Smooth muscle cell (in vitro differentiated cells): ENCODE results near the gene MYEOV. TPM values are rescaled to one million over a fixed set of nuclear protein-coding genes. Genes with fewer than 3 reads are reported as not detected.
A peak's percentile ranks its signal among the peaks of the same experiment; 100 is the strongest.

ENCODE experiments used
- DNase-seq: peaks from one replicate; lab custom pipeline; 2025; ENCODE audit not compliant: unreplicated experiment; lab: John Stamatoyannopoulos, UW
- H2AFZ ChIP-seq: fragments of 200-600 bp; sonication (generic); 2 replicates; pipeline ENCODE4 v1.6.0; 2016; ENCODE audit warnings: antibody characterized with exemption, low read depth, mild to moderate bottlenecking
- H3F3A ChIP-seq: fragments of 200-600 bp; sonication (generic); 2 replicates; pipeline ENCODE4 v1.6.0; 2017; ENCODE audit warnings: antibody characterized with exemption, low read depth
- H3K27ac ChIP-seq: fragments of 200-600 bp; sonication (generic); 2 replicates; pipeline ENCODE4 v1.5.1; 2016; ENCODE audit warnings: low read depth, mild to moderate bottlenecking
- H3K27me3 ChIP-seq: fragments of 200-600 bp; sonication (generic); 2 replicates; pipeline ENCODE4 v1.6.1; 2016; ENCODE audit warnings: low read depth, mild to moderate bottlenecking
- H3K36me3 ChIP-seq: fragments of 200-600 bp; sonication (generic); 2 replicates; pipeline ENCODE4 v1.5.1; 2016; ENCODE audit warnings: low read depth
- H3K4me1 ChIP-seq: fragments of 200-600 bp; sonication (generic); 2 replicates; pipeline ENCODE4 v1.5.1; 2016; ENCODE audit warnings: low read depth
- H3K4me2 ChIP-seq: fragments of 200-600 bp; sonication (generic); 2 replicates; pipeline ENCODE4 v1.6.0; 2016; ENCODE audit warnings: mild to moderate bottlenecking
- H3K4me3 ChIP-seq: fragments of 200-600 bp; sonication (generic); 2 replicates; pipeline ENCODE4 v1.5.1; 2016; ENCODE audit warnings: mild to moderate bottlenecking
- H3K79me2 ChIP-seq: fragments of 200-600 bp; sonication (generic); 2 replicates; pipeline ENCODE4 v1.6.0; 2016; ENCODE audit warnings: low read depth, mild to moderate bottlenecking
- H3K9ac ChIP-seq: fragments of 200-600 bp; sonication (generic); 2 replicates; pipeline ENCODE4 v1.6.0; 2016; ENCODE audit warnings: low read depth
- H3K9me3 ChIP-seq: fragments of 200-600 bp; sonication (generic); replicated peaks from 2 replicates; pipeline ENCODE4 v1.5.1; 2016; ENCODE audit warnings: low read depth
- H4K20me1 ChIP-seq: fragments of 200-600 bp; sonication (generic); 2 replicates; pipeline ENCODE4 v1.6.0; 2016; ENCODE audit warnings: low read depth
- CTCF ChIP-seq: fragments of 200-600 bp; sonication (generic); IDR thresholded peaks from 2 replicates; pipeline ENCODE4 v1.5.1; 2017; ENCODE audit warnings: borderline replicate concordance, mild to moderate bottlenecking, antibody characterized with exemption; ENCODE audit not compliant: insufficient read depth, poor library complexity, severe bottlenecking
- WGBS: methylation state at CpG from one replicate; pipeline ENCODE4 v1.1.7; 2016; ENCODE audit warnings: low lambda C conversion rate; 5-methylcytosine and 5-hydroxymethylcytosine counted together
- polyA plus RNA-seq: library from polyadenylated mRNA; unstranded; fragments of >200 nt; fragmentation: Nextera tagmentation; extraction: Ambion mirVana; gene quantifications from 2 replicates; pipeline ENCODE4 v1.2.1, GENCODE V29; 2016
- total RNA-seq: library from RNA; depleted of rRNA; stranded (reverse); fragments of >200 nt; gene quantifications from 2 replicates; pipeline ENCODE4 v1.2.3, GENCODE V29; 2014

The MYEOV gene
- total and polyA plus RNA-seq, 2 experiments from 2014 or later = 1.1 TPM; not detected in 1

GRCh38 chr11:69296890-69297786 is 3.2 kb downstream of the MYEOV start:
- Histone ChIP-seq H3K4me2 (peak overlapping the region; percentile 43), H3K4me1 (peaks cover 14% of the 10 kb centered on the region), H3F3A (peaks cover 10% of the 10 kb centered on the region), H3K79me2 (no peaks in the 10 kb centered on the region), H3K4me3 (no peak overlapping the region), H3K9me3 (no peaks in the 10 kb centered on the region), H4K20me1 (no peaks in the 10 kb centered on the region), H3K27me3 (no peaks in the 10 kb centered on the region), H2AFZ (no peak overlapping the region), H3K36me3 (no peaks in the 10 kb centered on the region), H3K27ac (peak overlapping the region; percentile 85), H3K9ac (peak overlapping the region; percentile 48)
- WGBS = 6% methylated on average over 18 of the region's 18 CpGs
- TF ChIP-seq CTCF = no peak
- peak; percentile 87 for DNase-seq

DNA sequence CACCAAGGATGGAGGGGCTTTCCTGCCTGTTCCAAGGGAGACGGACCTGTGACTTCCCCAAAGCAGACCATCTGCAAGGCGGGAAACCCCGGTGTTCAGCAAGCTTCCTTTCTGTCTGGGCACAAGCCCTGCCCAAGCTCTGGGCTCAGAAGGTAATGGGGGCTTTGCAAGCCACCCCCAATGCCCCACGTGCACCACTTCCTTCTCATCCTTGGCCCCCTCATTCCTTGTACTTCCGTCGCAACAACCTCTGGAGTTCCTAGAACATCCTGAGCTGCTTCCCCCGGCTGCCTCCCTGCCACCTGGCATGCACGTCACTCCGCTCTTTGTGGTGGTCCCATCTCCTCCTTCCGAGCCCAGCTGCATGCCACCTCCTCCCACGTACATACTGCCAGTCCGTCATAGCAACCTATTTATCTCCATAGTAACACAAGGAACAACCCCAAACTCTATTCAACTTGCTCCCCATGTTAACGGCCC is 3.9 kb downstream of the MYEOV start:
- Histone ChIP-seq H3K4me1 (peaks cover 16% of the 10 kb centered on the region), H2AFZ (no peak overlapping the region), H4K20me1 (no peaks in the 10 kb centered on the region), H3K79me2 (no peaks in the 10 kb centered on the region), H3F3A (peaks cover 10% of the 10 kb centered on the region), H3K4me3 (no peak overlapping the region), H3K4me2 (peak overlapping the region; percentile 43), H3K27ac (peak overlapping the region; percentile 85), H3K27me3 (no peaks in the 10 kb centered on the region), H3K9me3 (no peaks in the 10 kb centered on the region), H3K36me3 (no peaks in the 10 kb centered on the region), H3K9ac (peak overlapping the region; percentile 48)
- no peak for TF ChIP-seq CTCF
- 69% methylated on average over 13 of the region's 13 CpGs for WGBS
- DNase-seq = no peak

DNA sequence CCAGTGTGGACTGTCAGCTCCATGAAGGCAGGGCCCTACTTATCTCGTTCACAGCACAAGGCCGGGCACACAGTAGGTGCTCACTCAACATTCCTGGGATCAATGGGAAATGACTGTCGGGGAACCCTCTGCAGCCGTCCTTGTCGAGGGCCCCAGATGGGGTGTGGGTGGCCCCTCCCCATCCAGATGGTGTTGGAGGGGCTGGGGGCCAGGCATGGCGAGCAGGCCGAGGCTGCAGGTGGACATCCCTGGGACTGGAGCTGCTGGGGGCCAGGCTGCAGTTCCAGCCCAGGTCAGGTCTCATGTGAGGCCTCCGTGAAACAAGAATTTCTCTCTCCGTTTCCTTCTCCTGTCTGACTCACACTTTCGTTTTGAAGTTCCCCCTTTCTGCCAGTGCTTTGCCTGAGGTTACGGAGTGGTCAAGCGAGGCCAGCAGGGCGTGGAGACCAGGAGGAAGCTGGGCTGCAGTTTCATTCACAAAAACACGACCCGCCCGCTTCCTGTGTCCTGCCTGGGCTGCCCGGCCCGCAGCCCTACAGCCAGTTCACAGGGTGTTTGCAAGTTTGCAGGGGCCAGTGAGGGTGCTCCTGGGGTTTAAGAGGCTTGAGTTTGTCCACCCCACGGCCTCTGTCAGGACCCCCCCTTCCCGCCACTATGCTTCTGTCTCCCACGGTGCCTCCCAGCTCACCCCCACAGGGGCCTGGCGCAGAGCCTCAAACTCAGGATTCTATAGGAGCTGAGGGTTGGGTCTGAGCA is 4.5 kb downstream of the MYEOV start:
- Histone ChIP-seq H2AFZ (no peak overlapping the region), H3K27ac (peak overlapping the region; percentile 85), H3K9ac (peak overlapping the region; percentile 54), H3F3A (peaks cover 10% of the 10 kb centered on the region), H4K20me1 (no peaks in the 10 kb centered on the region), H3K4me3 (no peak overlapping the region), H3K4me1 (peaks cover 16% of the 10 kb centered on the region), H3K9me3 (no peaks in the 10 kb centered on the region), H3K79me2 (no peaks in the 10 kb centered on the region), H3K27me3 (no peaks in the 10 kb centered on the region), H3K4me2 (peak overlapping the region; percentile 43), H3K36me3 (no peaks in the 10 kb centered on the region)
- TF ChIP-seq CTCF = no peak
- no peak for DNase-seq
- 47% methylated on average over 22 of the region's 22 CpGs for WGBS
